H1 (cell line): ENCODE measurements around the gene NEDD4L. TPM values are rescaled to one million over a fixed set of nuclear protein-coding genes. Genes with fewer than 3 reads are reported as not detected.

Source experiments
- CTCF ChIA-PET: fragments of 300-600 bp; sonication (Branson Sonifier 250); formaldehyde crosslinking; loops from one replicate; lab custom pipeline; 2021; ENCODE audit not compliant: partially characterized antibody; lab: Charles Lee
- POLR2A ChIA-PET: fragments of 300-600 bp; sonication (Branson Sonifier 250); formaldehyde crosslinking; loops from one replicate; lab custom pipeline; 2021; ENCODE audit warnings: inconsistent platforms; ENCODE audit not compliant: partially characterized antibody; lab: Charles Lee
- DNase-seq, 2 experiments: peaks; one replicate each; pipeline versions ENCODE4 v3.0.0 to v3.0.0-alpha.2; 2010 to 2022; ENCODE audit warnings: low spot score in 2 of 2, low read depth in 1 of 2, mixed read lengths in 1 of 2
- FAIRE-seq: peaks from 2 replicates; lab custom pipeline; 2011; peaks lifted over from hg19 to GRCh38; lab: Jason Lieb, UNC
- H2AFZ ChIP-seq: 2 replicates; pipeline ENCODE4 v1.8.1; 2012; ENCODE audit warnings: low read length, inconsistent platforms
- H2AK5ac ChIP-seq: 2 replicates; pipeline ENCODE4 v1.6.1; 2013; ENCODE audit warnings: low read depth, low read length
- H2BK120ac ChIP-seq: replicated peaks from 2 replicates; pipeline ENCODE3; 2013; ENCODE audit warnings: low read depth, low read length, inconsistent platforms
- H2BK12ac ChIP-seq: 2 replicates; pipeline ENCODE4 v1.6.1; 2013; ENCODE audit warnings: low read depth, low read length
- H2BK15ac ChIP-seq: 2 replicates; pipeline ENCODE4 v1.6.1; 2013; ENCODE audit warnings: low read length
- H2BK20ac ChIP-seq: 2 replicates; pipeline ENCODE4 v1.6.1; 2013; ENCODE audit warnings: low read length
- H2BK5ac ChIP-seq: 2 replicates; pipeline ENCODE4 v1.6.1; 2013; ENCODE audit warnings: low read depth, low read length
- H3K14ac ChIP-seq: 2 replicates; pipeline ENCODE4 v1.6.1; 2013; ENCODE audit warnings: inconsistent platforms; ENCODE audit not compliant: insufficient read length
- H3K18ac ChIP-seq: 2 replicates; pipeline ENCODE4 v1.6.1; 2013; ENCODE audit warnings: low read length; ENCODE audit errors: extremely low read depth
- H3K23ac ChIP-seq: 2 replicates; pipeline ENCODE4 v1.6.1; 2013; ENCODE audit warnings: inconsistent platforms; ENCODE audit not compliant: insufficient read length
- H3K23me2 ChIP-seq: 2 replicates; pipeline ENCODE4 v1.6.1; 2013; ENCODE audit warnings: low read depth, low read length
- H3K27ac ChIP-seq: 2 replicates; pipeline ENCODE4 v1.6.1; 2011; ENCODE audit warnings: low read depth, low read length, inconsistent platforms
- H3K27me3 ChIP-seq, 4 experiments: replicated peaks in 1 of 4; 1 replicate in 1 of 4; 2 replicates in 3 of 4; pipeline versions ENCODE4 v1.6.1 to v1.8.1; 2011 to 2013; ENCODE audit warnings: low read length in 3 of 4, mild to moderate bottlenecking in 3 of 4, inconsistent platforms in 2 of 4, mixed read lengths in 2 of 4, moderate library complexity in 1 of 4; ENCODE audit not compliant: control insufficient read depth in 3 of 4, insufficient read depth in 3 of 4; ENCODE audit errors: extremely low read depth in 1 of 4
- H3K36me3 ChIP-seq, 4 experiments: 2 replicates each; pipeline versions ENCODE4 v1.6.1 to v1.8.1; 2011 to 2013; ENCODE audit warnings: mild to moderate bottlenecking in 4 of 4, low read length in 3 of 4, moderate library complexity in 2 of 4, control low read depth in 1 of 4, inconsistent platforms in 1 of 4; ENCODE audit not compliant: insufficient read depth in 4 of 4, control insufficient read depth in 2 of 4
- H3K4ac ChIP-seq: replicated peaks from 2 replicates; pipeline ENCODE3; 2013; ENCODE audit warnings: low read length, low read depth, mixed read lengths, inconsistent platforms; ENCODE audit not compliant: insufficient read length
- H3K4me1 ChIP-seq, 4 experiments: replicated peaks in 1 of 4; 1 replicate in 1 of 4; 2 replicates in 3 of 4; pipeline versions ENCODE4 v1.6.1 to v1.8.1; 2011 to 2013; ENCODE audit warnings: low read length in 3 of 4, inconsistent platforms in 2 of 4, mixed read lengths in 1 of 4; ENCODE audit not compliant: insufficient read depth in 4 of 4, control insufficient read depth in 3 of 4
- H3K4me2 ChIP-seq, 2 experiments: 2 replicates each; pipeline versions ENCODE4 v1.6.1 to v1.8.1; 2011 to 2013; ENCODE audit warnings: low read depth in 2 of 2, low read length in 2 of 2, control low read depth in 1 of 2, inconsistent platforms in 1 of 2, mild to moderate bottlenecking in 1 of 2; ENCODE audit not compliant: insufficient read depth in 1 of 2
- H3K4me3 ChIP-seq, 4 experiments: fragments of 200-600, 300-600 bp in 1 of 4; sonication (generic), shearing (Covaris generic), sonication (Bioruptor Twin) in 1 of 4; 2 replicates each; pipeline versions ENCODE4 v1.5.1 to v1.8.1; 2011 to 2016; ENCODE audit warnings: low read length in 4 of 4, low read depth in 3 of 4, control low read depth in 2 of 4, inconsistent platforms in 2 of 4, mild to moderate bottlenecking in 2 of 4, mixed read lengths in 1 of 4, moderate library complexity in 1 of 4; ENCODE audit not compliant: insufficient read depth in 2 of 4; ENCODE audit errors: extremely low read depth in 1 of 4
- H3K56ac ChIP-seq: replicated peaks from 2 replicates; pipeline ENCODE3; 2013; ENCODE audit warnings: low read depth, mild to moderate bottlenecking, mixed read lengths, low read length, inconsistent platforms; ENCODE audit not compliant: insufficient read length
- H3K79me1 ChIP-seq: 2 replicates; pipeline ENCODE4 v1.6.1; 2013; ENCODE audit warnings: low read depth, low read length, control low read depth
- H3K79me2 ChIP-seq, 2 experiments: 2 replicates each; pipeline versions ENCODE4 v1.6.1 to v1.8.1; 2012 to 2013; ENCODE audit warnings: low read length in 2 of 2, mild to moderate bottlenecking in 2 of 2, inconsistent platforms in 1 of 2; ENCODE audit not compliant: insufficient read depth in 2 of 2, control insufficient read depth in 1 of 2
- H3K9ac ChIP-seq, 4 experiments: replicated peaks in 1 of 4; 1 replicate in 1 of 4; 2 replicates in 3 of 4; pipeline versions ENCODE4 v1.6.1 to v1.8.1; 2011 to 2013; ENCODE audit warnings: low read depth in 3 of 4, low read length in 3 of 4, control low read depth in 2 of 4, mild to moderate bottlenecking in 2 of 4, moderate library complexity in 2 of 4, inconsistent platforms in 1 of 4; ENCODE audit errors: extremely low read depth in 1 of 4
- H3K9me3 ChIP-seq, 2 experiments: 2 replicates each; pipeline versions ENCODE4 v1.6.1 to v1.8.1; 2012 to 2013; ENCODE audit warnings: mild to moderate bottlenecking in 2 of 2, moderate library complexity in 2 of 2, control low read depth in 1 of 2, inconsistent platforms in 1 of 2, low read depth in 1 of 2, low read length in 1 of 2, mixed read lengths in 1 of 2; ENCODE audit not compliant: insufficient read depth in 2 of 2
- H4K20me1 ChIP-seq, 2 experiments: replicated peaks in 1 of 2; 2 replicates each; pipeline versions ENCODE3 to v1.8.1; 2011 to 2013; ENCODE audit warnings: inconsistent platforms in 2 of 2, low read length in 2 of 2, mild to moderate bottlenecking in 1 of 2; ENCODE audit not compliant: insufficient read depth in 2 of 2, control insufficient read depth in 1 of 2
- H4K5ac ChIP-seq: 2 replicates; pipeline ENCODE4 v1.6.1; 2013; ENCODE audit warnings: low read length, low read depth, mixed read lengths, inconsistent platforms; ENCODE audit not compliant: insufficient read length
- H4K8ac ChIP-seq: 2 replicates; pipeline ENCODE4 v1.8.0; 2013; ENCODE audit warnings: mild to moderate bottlenecking, moderate library complexity, low read length, inconsistent platforms; ENCODE audit not compliant: insufficient read depth; ENCODE audit errors: extremely low read depth
- H4K91ac ChIP-seq: replicated peaks from 2 replicates; pipeline ENCODE3; 2013; ENCODE audit warnings: low read length, mixed read lengths, inconsistent platforms; ENCODE audit not compliant: insufficient read length
- NANOG ChIP-seq: IDR thresholded peaks from 2 replicates; pipeline ENCODE4 v1.6.1; 2011; ENCODE audit warnings: low read length, low read depth, mild to moderate bottlenecking, inconsistent platforms; ENCODE audit not compliant: insufficient read depth, poor library complexity, severe bottlenecking
- RAD21 ChIP-seq, 2 experiments: IDR thresholded peaks in 1 of 2; conservative IDR thresholded peaks in 1 of 2; 2 replicates each; pipeline ENCODE4 v1.6.1; 2011; ENCODE audit warnings: low read depth in 2 of 2, low read length in 2 of 2, improper control_type of control experiment in 1 of 2, inconsistent platforms in 1 of 2, mild to moderate bottlenecking in 1 of 2, moderate library complexity in 1 of 2
- SUZ12 ChIP-seq: fragments of 200-600 bp; sonication (generic); IDR thresholded peaks from 2 replicates; pipeline ENCODE4 v1.6.1; 2012; ENCODE audit warnings: mild to moderate bottlenecking, inconsistent platforms, low read length, moderate library complexity, mixed read lengths
- TCF12 ChIP-seq: IDR thresholded peaks from 2 replicates; pipeline ENCODE4 v1.6.1; 2011; ENCODE audit warnings: low read depth, mild to moderate bottlenecking, low read length
- WGBS, 2 experiments: shearing (Covaris generic) in 1 of 2; methylation state at CpG; one replicate each; pipeline versions ENCODE4 v1.1.6 to v1.1.7; 2013 to 2015; ENCODE audit warnings: low lambda C conversion rate in 2 of 2, mixed read lengths in 2 of 2, inconsistent platforms in 1 of 2, low coverage in 1 of 2, missing lambda C conversion rate in 1 of 2; ENCODE audit not compliant: insufficient replicate concordance in 2 of 2, insufficient coverage in 1 of 2, insufficient read length in 1 of 2; ENCODE audit errors: extremely low coverage in 1 of 2, missing lambda C conversion rate in 1 of 2; 5-methylcytosine and 5-hydroxymethylcytosine counted together
- polyA plus RNA-seq, 7 experiments: library from polyadenylated mRNA; depleted of rRNA in 3 of 7; stranded (reverse) in 5 of 7; unstranded in 2 of 7; fragments of >200 nt in 5 of 7; fragments of 200-250 nt in 2 of 7; gene quantifications; 1 replicate in 5 of 7; 2 replicates in 1 of 7; 4 replicates in 1 of 7; pipeline versions ENCODE4 v1.2.1 to v1.2.3, GENCODE V29; 2011 to 2013; ENCODE audit warnings: missing spikeins in 2 of 7, mixed read lengths in 2 of 7
- total RNA-seq: library from RNA; stranded (reverse); fragmentation: NEBNext Ultra II Directional; extraction: Animal tissue kit (Norgen Biotek cat#: 25700); gene quantifications from 2 replicates; pipeline ENCODE4 v1.2.1, GENCODE V29; 2021

The NEDD4L gene
- total and polyA plus RNA-seq, 2 of the 8 experiments (the other 6 are each of a cell fraction or from before 2014, with no cell fraction given): 37.3 to 69.8 TPM

DNA sequence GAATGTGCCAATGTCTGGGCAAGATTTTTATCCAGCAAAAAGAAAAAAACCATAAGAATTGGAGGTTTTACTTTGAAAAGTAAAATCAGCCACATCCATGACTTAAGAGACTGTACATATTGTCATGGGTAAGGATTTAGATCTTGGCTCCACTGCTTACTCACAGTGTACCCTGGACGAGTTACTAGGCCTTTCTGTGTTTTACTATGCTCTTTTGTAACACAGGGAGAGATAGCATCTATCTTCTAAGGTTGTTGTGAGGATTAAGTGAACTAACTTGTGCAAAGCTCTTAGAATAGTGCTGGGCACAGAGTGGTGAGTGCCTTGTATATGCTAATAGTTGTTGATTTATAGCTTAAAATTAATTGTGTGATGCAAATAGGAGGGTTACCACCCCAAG lies 255.9 kb downstream of the NEDD4L start:
- H3K79me2 ChIP-seq: 0 out of 4 replicates have a peak, but pooled peaks cover 0 to 17% of the 10 kb centered on the region in 2 experiments
- TF ChIP-seq SUZ12 (no peak), RAD21 (IDR thresholded peaks at IDR 0.05 in 1 of 2, conservative IDR thresholded peaks at IDR 0.05 in 1 of 2; ENCODE audit: low read depth in 2 of 2, low read length in 2 of 2) (no peak), TCF12 (no peak), NANOG (no peak)

More for the DNA sequence above, 255.9 kb downstream of the NEDD4L start:
- no peak overlapping the region for H3K4ac ChIP-seq
- no peak overlapping the region for H2AK5ac ChIP-seq
- H4K8ac ChIP-seq: no peak overlapping the region
- H3K27me3 ChIP-seq: no peaks in the 10 kb centered on the region
- H3K18ac ChIP-seq: no peak overlapping the region
- no peak for DNase-seq
- no peak overlapping the region for H2AFZ ChIP-seq
- H4K20me1 ChIP-seq: peaks cover 0 to 2% of the 10 kb centered on the region in 2 experiments
- H3K23ac ChIP-seq: no peak overlapping the region
- no peak overlapping the region for H2BK15ac ChIP-seq
- H3K14ac ChIP-seq: no peak overlapping the region
- no peaks in the 10 kb centered on the region for H3K23me2 ChIP-seq
- no peak overlapping the region for H2BK20ac ChIP-seq
- no peaks in the 10 kb centered on the region for H3K36me3 ChIP-seq
- no peak overlapping the region for H3K27ac ChIP-seq
- POLR2A ChIA-PET: interaction anchor here (1.3 to 1.5 kb wide), 2 partner anchors 20 to 37 kb away, joined by 3 read pairs; no protein-coding TSS in a partner anchor
- H4K5ac ChIP-seq: no peak overlapping the region
- no peak overlapping the region; a peak in 1 of 7 replicates for H3K9ac ChIP-seq
- H3K9me3 ChIP-seq: no peaks in the 10 kb centered on the region
- no peak overlapping the region for H3K4me2 ChIP-seq
- CTCF ChIA-PET: interaction anchor here (0.8 to 2.6 kb wide), 6 partner anchors 10 to 106 kb away, joined by 3 to 9 read pairs (median 4); no protein-coding TSS in a partner anchor
- no peak for FAIRE-seq
- H2BK5ac ChIP-seq: no peak overlapping the region
- H3K56ac ChIP-seq: no peak overlapping the region
- H3K4me3 ChIP-seq: no peak overlapping the region
- no peak overlapping the region for H2BK120ac ChIP-seq
- H3K4me1 ChIP-seq: no peaks in the 10 kb centered on the region
- H4K91ac ChIP-seq: no peak overlapping the region
- H3K79me1 ChIP-seq: no peaks in the 10 kb centered on the region; the same call in 1 of the 2 replicates
- H2BK12ac ChIP-seq: no peak overlapping the region
- 92% methylated on average over 1 of the region's 1 CpG; no CpG with 5 or more reads in 1 of the 2 experiments for WGBS, 2 experiments
